ENCODE measurements around the gene KCNT1.

Gene KCNT1

DNA sequence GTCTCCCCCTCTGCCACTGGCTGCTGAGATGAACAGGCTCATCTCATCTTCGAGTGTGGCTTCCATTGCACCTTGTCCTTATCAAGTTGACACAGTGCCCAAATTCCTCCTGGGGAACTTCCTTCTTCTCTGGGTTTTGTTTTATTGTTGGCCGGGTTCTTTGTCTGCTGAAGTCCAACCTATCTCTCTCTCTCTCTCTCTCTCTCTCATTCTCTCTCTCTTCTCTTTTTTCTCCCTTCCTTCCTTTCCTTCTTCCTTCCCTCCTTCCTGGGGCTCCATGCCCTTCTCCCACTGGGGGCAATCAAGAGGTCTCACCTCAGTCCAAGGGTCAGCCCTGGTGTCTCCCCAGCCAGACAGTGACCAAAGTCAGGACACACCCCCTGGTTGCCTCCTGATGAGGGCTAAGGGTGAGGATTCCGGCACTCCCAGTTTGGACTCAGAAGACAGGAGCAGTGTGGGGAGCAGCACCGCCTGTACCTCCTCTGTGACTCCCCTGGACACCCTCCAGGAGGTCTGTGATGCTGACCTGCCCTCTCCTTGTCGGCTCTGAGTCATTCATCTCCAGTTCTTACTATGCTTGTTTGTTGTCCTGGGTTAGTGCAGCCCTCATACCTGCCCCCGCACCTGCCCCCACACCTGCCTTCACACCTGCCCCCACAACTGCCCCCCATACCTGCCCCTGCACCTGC is 30.7 kb downstream of the KCNT1 start:
- no peak for TF ChIP-seq CTCF (IDR thresholded peaks at IDR 0.05; ENCODE audit: low read depth, low read length)
- no peak overlapping the region for H3K4me3 ChIP-seq (ENCODE audit: low read depth, low read length)

DNA sequence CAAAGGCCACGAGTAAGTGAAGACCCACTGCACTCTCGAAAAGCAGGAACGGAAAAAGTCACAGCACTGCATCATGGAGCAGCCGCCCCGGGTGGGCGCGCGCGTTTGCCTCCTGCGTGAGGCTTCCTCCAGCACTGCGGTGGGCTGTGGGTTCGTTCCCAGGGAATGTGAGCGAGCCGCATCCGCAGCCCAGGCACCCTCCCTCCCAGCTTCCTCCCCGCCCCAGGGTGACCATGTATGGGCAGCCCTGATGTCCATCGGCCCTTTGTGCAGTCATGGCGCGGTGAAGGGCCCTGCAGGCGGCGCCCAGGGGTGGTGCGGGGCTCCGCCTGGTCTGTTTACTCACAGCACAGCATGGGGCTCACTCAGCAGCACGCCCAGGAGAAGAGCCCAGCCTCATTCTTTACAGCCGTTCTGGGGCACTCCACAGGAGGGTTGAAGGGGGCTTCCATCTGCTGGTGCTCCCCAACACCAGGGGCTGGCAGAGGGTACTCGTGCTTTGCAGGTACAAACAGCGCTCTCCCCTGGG is 32.7 kb downstream of the KCNT1 start:
- no peak overlapping the region for H3K4me3 ChIP-seq (ENCODE audit: low read depth, low read length)
- no peak for TF ChIP-seq CTCF (IDR thresholded peaks at IDR 0.05; ENCODE audit: low read depth, low read length)

GRCh38 chr9:135736272-135736978 is 34.4 kb downstream of the KCNT1 start:
- no peak overlapping the region for H3K4me3 ChIP-seq (ENCODE audit: low read depth, low read length)
- no peak for TF ChIP-seq CTCF (IDR thresholded peaks at IDR 0.05; ENCODE audit: low read depth, low read length)

- H3K4me3 ChIP-seq (ENCODE audit: low read depth, low read length) = no peak overlapping the region
- TF ChIP-seq CTCF (IDR thresholded peaks at IDR 0.05; ENCODE audit: low read depth, low read length) = no peak
These were observed 35.2 kb downstream of the KCNT1 start for GRCh38 chr9:135736979-135737839.

GRCh38 chr9:135737840-135738521 is 36.0 kb downstream of the KCNT1 start:
- no peak overlapping the region for H3K4me3 ChIP-seq (ENCODE audit: low read depth, low read length)
- no peak for TF ChIP-seq CTCF (IDR thresholded peaks at IDR 0.05; ENCODE audit: low read depth, low read length)

GRCh38 chr9:135739271-135740220 is 37.6 kb downstream of the KCNT1 start:
- no peak for TF ChIP-seq CTCF (IDR thresholded peaks at IDR 0.05; ENCODE audit: low read depth, low read length)
- no peak overlapping the region for H3K4me3 ChIP-seq (ENCODE audit: low read depth, low read length)

All from WI38 (cell line).